WTC11 (cell line): ENCODE measurements around the gene NTNG2. TPM values are rescaled to one million over a fixed set of nuclear protein-coding genes. Genes with fewer than 3 reads are reported as not detected.

ENCODE experiments used
- ATAC-seq: fragments of 200-7000 bp; cut with Tn5 transposase; 2 replicates; pipeline ENCODE4 v1.10.0; 2021; ENCODE audit warnings: mild to moderate bottlenecking, moderate library complexity
- CTCF ChIA-PET: fragments of 300-600 bp; sonication (Branson Sonifier 250); formaldehyde crosslinking; loops from one replicate; lab custom pipeline; 2021; ENCODE audit warnings: antibody characterized with exemption; lab: Charles Lee
- POLR2A ChIA-PET: fragments of 350-600 bp; sonication (Branson Sonifier 250); formaldehyde crosslinking; loops from one replicate; lab custom pipeline; 2021; ENCODE audit warnings: antibody characterized with exemption; lab: Charles Lee
- DNase-seq: peaks from one replicate; pipeline ENCODE4 v3.0.0; 2021; ENCODE audit warnings: low spot score
- H3K27ac Mint-ChIP-seq: 2 replicates; pipeline ENCODE4 v1.8.0; 2021; ENCODE audit warnings: mixed read lengths
- H3K27me3 Mint-ChIP-seq: 2 replicates; pipeline ENCODE4 v1.8.0; 2021; ENCODE audit warnings: low read depth, mild to moderate bottlenecking, moderate library complexity, mixed read lengths
- H3K36me3 Mint-ChIP-seq: 2 replicates; pipeline ENCODE4 v1.8.0; 2021; ENCODE audit warnings: mixed read lengths
- H3K4me1 Mint-ChIP-seq: 2 replicates; pipeline ENCODE4 v1.8.0; 2022; ENCODE audit warnings: mixed read lengths
- H3K4me3 Mint-ChIP-seq: 2 replicates; pipeline ENCODE4 v1.8.0; 2021; ENCODE audit warnings: mild to moderate bottlenecking, moderate library complexity, mixed read lengths
- H3K9me3 Mint-ChIP-seq: 2 replicates; pipeline ENCODE4 v1.8.0; 2021; ENCODE audit warnings: mixed read lengths
- CBFB ChIP-seq: sonication (generic); formaldehyde crosslinking; IDR thresholded peaks from 2 replicates; pipeline ENCODE4 v1.8.1; 2022; ENCODE audit warnings: mild to moderate bottlenecking, low read depth, missing genetic modification reagents
- CDX4 ChIP-seq: fragments of 250-450 bp; sonication (Bioruptor Pico); IDR thresholded peaks from 2 replicates; pipeline ENCODE4 v1.9.0; 2021; ENCODE audit warnings: moderate library complexity, mild to moderate bottlenecking, inconsistent platforms, borderline replicate concordance
- CTCF ChIP-seq: fragments of 200-600 bp; IDR thresholded peaks from 2 replicates; pipeline ENCODE4 v1.8.0; 2022; ENCODE audit warnings: antibody characterized with exemption
- E2F5 ChIP-seq: sonication (generic); formaldehyde crosslinking; IDR thresholded peaks from 2 replicates; pipeline ENCODE4 v1.8.1; 2022; ENCODE audit warnings: mild to moderate bottlenecking, moderate library complexity, missing genetic modification reagents
- FOXJ3 ChIP-seq: sonication (generic); formaldehyde crosslinking; IDR thresholded peaks from 2 replicates; pipeline ENCODE4 v1.9.0; 2021; ENCODE audit warnings: missing genetic modification reagents, mild to moderate bottlenecking, borderline replicate concordance
- FOXK1 ChIP-seq: sonication (generic); formaldehyde crosslinking; IDR thresholded peaks from 2 replicates; pipeline ENCODE4 v1.8.0; 2022; ENCODE audit warnings: mild to moderate bottlenecking, moderate library complexity, missing genetic modification reagents
- FOXP4 ChIP-seq: sonication (generic); formaldehyde crosslinking; IDR thresholded peaks from 2 replicates; pipeline ENCODE4 v1.8.0; 2022; ENCODE audit warnings: mild to moderate bottlenecking, missing genetic modification reagents
- GRHL2 ChIP-seq: fragments of 250-450 bp; sonication (Bioruptor Pico); IDR thresholded peaks from 2 replicates; pipeline ENCODE4 v1.8.0; 2022; ENCODE audit warnings: mild to moderate bottlenecking, moderate library complexity; ENCODE audit not compliant: insufficient replicate concordance, severe bottlenecking
- MYBL2 ChIP-seq: sonication (generic); formaldehyde crosslinking; IDR thresholded peaks from 2 replicates; pipeline ENCODE4 v1.8.1; 2023; ENCODE audit warnings: mild to moderate bottlenecking, moderate library complexity, missing genetic modification reagents
- NFATC4 ChIP-seq: fragments of 250-450 bp; sonication (Bioruptor Pico); IDR thresholded peaks from 2 replicates; pipeline ENCODE4 v1.9.0; 2021; ENCODE audit warnings: mild to moderate bottlenecking
- NFE2L1 ChIP-seq: sonication (generic); formaldehyde crosslinking; IDR thresholded peaks from 2 replicates; pipeline ENCODE4 v1.8.1; 2023; ENCODE audit warnings: missing genetic modification reagents
- NR2C2 ChIP-seq: sonication (generic); formaldehyde crosslinking; IDR thresholded peaks from 2 replicates; pipeline ENCODE4 v1.8.0; 2022; ENCODE audit warnings: mild to moderate bottlenecking, missing genetic modification reagents
- RELA ChIP-seq: sonication (generic); formaldehyde crosslinking; IDR thresholded peaks from 2 replicates; pipeline ENCODE4 v1.8.1; 2022; ENCODE audit warnings: missing genetic modification reagents, mild to moderate bottlenecking, borderline replicate concordance
- ZBTB43 ChIP-seq: sonication (generic); formaldehyde crosslinking; IDR thresholded peaks from 2 replicates; pipeline ENCODE4 v1.8.1; 2023; ENCODE audit warnings: mild to moderate bottlenecking, missing genetic modification reagents
- ZNF219 ChIP-seq: sonication (generic); formaldehyde crosslinking; IDR thresholded peaks from 2 replicates; pipeline ENCODE4 v1.8.0; 2023; ENCODE audit warnings: missing genetic modification reagents, mild to moderate bottlenecking, borderline replicate concordance
- ZNF263 ChIP-seq: sonication (generic); formaldehyde crosslinking; IDR thresholded peaks from 2 replicates; pipeline ENCODE4 v1.8.1; 2022; ENCODE audit warnings: low read depth, mild to moderate bottlenecking, moderate library complexity, missing genetic modification reagents
- ZNF416 ChIP-seq: fragments of 250-450 bp; sonication (Bioruptor Pico); IDR thresholded peaks from 2 replicates; pipeline ENCODE4 v1.9.0; 2021; ENCODE audit warnings: mild to moderate bottlenecking, inconsistent platforms
- ZNF423 ChIP-seq: fragments of 250-450 bp; sonication (Bioruptor Pico); IDR thresholded peaks from 2 replicates; pipeline ENCODE4 v2.1.2; 2022; ENCODE audit warnings: mild to moderate bottlenecking, moderate library complexity
- ZNF532 ChIP-seq: fragments of 250-450 bp; sonication (Bioruptor Pico); IDR thresholded peaks from 2 replicates; pipeline ENCODE4 v1.9.0; 2021; ENCODE audit warnings: mild to moderate bottlenecking, borderline replicate concordance
- total RNA-seq: library from RNA; stranded (reverse); gene quantifications from 3 replicates; pipeline ENCODE4 v1.2.3, GENCODE V29; 2021

NTNG2 gene
- total RNA-seq, 1 experiment from 2014 or later: 3.1 TPM

- ATAC-seq: no peak
- H3K27ac Mint-ChIP-seq: no peak overlapping the region
- CTCF ChIA-PET: no interaction called here
These were observed 14.5 kb downstream of the NTNG2 start for GRCh38 chr9:132176338-132176737.

More at GRCh38 chr9:132176338-132176737, 14.5 kb downstream of the NTNG2 start:
- Mint-ChIP-seq H3K27me3 (peaks cover 6% of the 10 kb centered on the region; the same call in 1 of the 2 replicates), H3K4me3 (no peak overlapping the region), H3K4me1 (no peaks in the 10 kb centered on the region), H3K36me3 (no peaks in the 10 kb centered on the region), H3K9me3 (no peaks in the 10 kb centered on the region)
- TF ChIP-seq CBFB (no peak), NFE2L1 (CRISPR knock-in tag) (no peak), NFATC4 (CRISPR knock-in tag) (no peak), ZNF532 (no peak), GRHL2 (CRISPR knock-in tag) (no peak), CDX4 (CRISPR knock-in tag) (no peak), ZBTB43 (no peak), MYBL2 (CRISPR knock-in tag) (no peak), FOXK1 (CRISPR knock-in tag) (no peak), FOXJ3 (no peak), CTCF (no peak), RELA (CRISPR knock-in tag) (no peak), ZNF416 (CRISPR knock-in tag) (no peak), NR2C2 (CRISPR knock-in tag) (no peak), FOXP4 (CRISPR knock-in tag) (no peak), E2F5 (CRISPR knock-in tag) (no peak), ZNF219 (CRISPR knock-in tag) (no peak), ZNF263 (CRISPR knock-in tag) (no peak), ZNF423 (CRISPR knock-in tag) (no peak)
- POLR2A ChIA-PET: no interaction called here
- DNase-seq: no peak
